ENCODE results near the gene FMO2. TPM values are rescaled to one million over a fixed set of nuclear protein-coding genes. Genes with fewer than 3 reads are reported as not detected.

Gene FMO2
- polyA plus RNA-seq, 1 donor (not counting 4 experiments of a cell fraction or from before 2014, with no cell fraction given) = 0.05 TPM

- no peak overlapping the region for H3K9ac ChIP-seq (ENCODE audit: control insufficient read depth, extremely low read depth, insufficient read depth, low read length)
- no peak for FAIRE-seq
- H3K27me3 ChIP-seq (ENCODE audit: control insufficient read depth, extremely low read depth, insufficient read depth, low read length) = no peaks in the 10 kb centered on the region
- no peaks in the 10 kb centered on the region for H3K36me3 ChIP-seq (ENCODE audit: control insufficient read depth in 2 of 2, extremely low read depth in 1 of 2, insufficient read depth in 2 of 2, low read length in 2 of 2)
- H3K9me3 ChIP-seq (ENCODE audit: control insufficient read depth, low read depth, low read length) = no peaks in the 10 kb centered on the region
- no peak overlapping the region for H3K27ac ChIP-seq (ENCODE audit: control insufficient read depth, insufficient read depth, low read length)
- no peak for DNase-seq (ENCODE audit: low read depth, low spot score)
- H2AFZ ChIP-seq (ENCODE audit: control insufficient read depth, low read length) = no peak overlapping the region
- H4K20me1 ChIP-seq (ENCODE audit: control insufficient read depth, extremely low read depth, insufficient read depth, low read length) = no peaks in the 10 kb centered on the region
- H3K4me3 ChIP-seq (ENCODE audit: control insufficient read depth in 2 of 3, extremely low read depth in 1 of 3, insufficient read depth in 2 of 3, low read depth in 1 of 3, low read length in 3 of 3) = no peak overlapping the region
- H3K79me2 ChIP-seq (ENCODE audit: control insufficient read depth, insufficient read depth, low read length) = no peaks in the 10 kb centered on the region
- no peaks in the 10 kb centered on the region for H3K9me1 ChIP-seq (ENCODE audit: control insufficient read depth, extremely low read depth, insufficient read depth, low read length)
- TF ChIP-seq EZH2 (IDR thresholded peaks at IDR 0.05; ENCODE audit: low read length) (no peak), CTCF (optimal IDR thresholded peaks at IDR 0.05 in 1 of 3, IDR thresholded peaks at IDR 0.05 in 1 of 3, conservative IDR thresholded peaks at IDR 0.05 in 1 of 3; ENCODE audit: extremely low read depth in 1 of 3, insufficient read depth in 2 of 3, low read length in 3 of 3) (no peak)
- dilution Hi-C loops (cut with MboI; ENCODE audit: extremely low pct_ligation_motif_present, low sequenced_read_pairs) = no loop called here
- no peaks in the 10 kb centered on the region for H3K4me1 ChIP-seq (ENCODE audit: control insufficient read depth, extremely low read depth, insufficient read depth, low read length)
- no peak overlapping the region for H3K4me2 ChIP-seq (ENCODE audit: control insufficient read depth, extremely low read depth, insufficient read depth, low read depth, low read length)
These were observed 58.8 kb downstream of the FMO2 start for GRCh38 chr1:171243878-171244277.

GRCh38 chr1:171245458-171246064, 60.5 kb downstream of the FMO2 start:
- Histone ChIP-seq H3K79me2 (ENCODE audit: control insufficient read depth, insufficient read depth, low read length) (no peaks in the 10 kb centered on the region), H3K9me1 (ENCODE audit: control insufficient read depth, extremely low read depth, insufficient read depth, low read length) (no peaks in the 10 kb centered on the region), H3K4me2 (ENCODE audit: control insufficient read depth, extremely low read depth, insufficient read depth, low read depth, low read length) (no peak overlapping the region), H3K36me3 (ENCODE audit: control insufficient read depth in 2 of 2, extremely low read depth in 1 of 2, insufficient read depth in 2 of 2, low read length in 2 of 2) (no peaks in the 10 kb centered on the region), H4K20me1 (ENCODE audit: control insufficient read depth, extremely low read depth, insufficient read depth, low read length) (no peaks in the 10 kb centered on the region), H3K4me1 (ENCODE audit: control insufficient read depth, extremely low read depth, insufficient read depth, low read length) (no peaks in the 10 kb centered on the region), H2AFZ (ENCODE audit: control insufficient read depth, low read length) (no peak overlapping the region), H3K27me3 (ENCODE audit: control insufficient read depth, extremely low read depth, insufficient read depth, low read length) (no peaks in the 10 kb centered on the region), H3K4me3 (ENCODE audit: control insufficient read depth in 2 of 3, extremely low read depth in 1 of 3, insufficient read depth in 2 of 3, low read depth in 1 of 3, low read length in 3 of 3) (no peak overlapping the region), H3K9me3 (ENCODE audit: control insufficient read depth, low read depth, low read length) (no peaks in the 10 kb centered on the region), H3K27ac (ENCODE audit: control insufficient read depth, insufficient read depth, low read length) (no peak overlapping the region), H3K9ac (ENCODE audit: control insufficient read depth, extremely low read depth, insufficient read depth, low read length) (no peak overlapping the region)
- FAIRE-seq = peak; percentile 76
- dilution Hi-C loops (cut with MboI; ENCODE audit: extremely low pct_ligation_motif_present, low sequenced_read_pairs) = no loop called here
- DNase-seq (ENCODE audit: low read depth, low spot score) = no peak
- TF ChIP-seq CTCF (optimal IDR thresholded peaks at IDR 0.05 in 1 of 3, IDR thresholded peaks at IDR 0.05 in 1 of 3, conservative IDR thresholded peaks at IDR 0.05 in 1 of 3; ENCODE audit: extremely low read depth in 1 of 3, insufficient read depth in 2 of 3, low read length in 3 of 3) = peak; percentile 69 to 79 (median 74)
- no peak for TF ChIP-seq EZH2 (IDR thresholded peaks at IDR 0.05; ENCODE audit: low read length)
